ENCODE measurements around the gene MARK1. TPM values are rescaled to one million over a fixed set of nuclear protein-coding genes. Genes with fewer than 3 reads are reported as not detected.

MARK1 gene
- total and polyA plus RNA-seq, 9 donors, result 1.2 to 8.1 (median 2.8) TPM

DNA sequence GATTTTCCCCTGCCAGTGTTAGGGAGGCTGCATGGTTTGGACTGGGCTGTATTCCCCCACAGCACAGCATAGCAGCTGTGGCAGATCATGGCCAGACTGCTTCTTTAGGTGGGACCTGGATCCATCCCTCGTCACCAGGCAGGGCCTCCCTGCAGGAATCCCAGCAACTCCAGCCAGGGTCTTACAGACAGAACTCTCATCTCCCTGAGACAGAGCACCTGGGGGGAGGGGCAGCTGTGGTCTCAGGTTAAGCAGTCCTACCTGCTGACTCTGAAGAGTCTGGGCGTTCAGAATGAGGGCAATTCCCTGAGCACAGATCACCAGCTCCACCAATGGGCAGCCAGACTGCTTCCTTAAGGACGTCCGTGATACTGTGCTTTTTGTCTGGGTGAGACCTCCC lies 114.3 kb downstream of the MARK1 start:
- Histone ChIP-seq H3K4me1 (ENCODE audit: insufficient read depth) (no peaks in the 10 kb centered on the region), H3K27me3 (no peaks in the 10 kb centered on the region), H3K4me3 (no peak overlapping the region), H3K36me3 (no peaks in the 10 kb centered on the region), H3K9me3 (no peaks in the 10 kb centered on the region), H3K27ac (no peak overlapping the region)
- TF ChIP-seq EP300 (IDR thresholded peaks at IDR 0.05) (no peak), POLR2A (IDR thresholded peaks at IDR 0.05) (no peak)
- TF ChIP-seq, protein P1, sequence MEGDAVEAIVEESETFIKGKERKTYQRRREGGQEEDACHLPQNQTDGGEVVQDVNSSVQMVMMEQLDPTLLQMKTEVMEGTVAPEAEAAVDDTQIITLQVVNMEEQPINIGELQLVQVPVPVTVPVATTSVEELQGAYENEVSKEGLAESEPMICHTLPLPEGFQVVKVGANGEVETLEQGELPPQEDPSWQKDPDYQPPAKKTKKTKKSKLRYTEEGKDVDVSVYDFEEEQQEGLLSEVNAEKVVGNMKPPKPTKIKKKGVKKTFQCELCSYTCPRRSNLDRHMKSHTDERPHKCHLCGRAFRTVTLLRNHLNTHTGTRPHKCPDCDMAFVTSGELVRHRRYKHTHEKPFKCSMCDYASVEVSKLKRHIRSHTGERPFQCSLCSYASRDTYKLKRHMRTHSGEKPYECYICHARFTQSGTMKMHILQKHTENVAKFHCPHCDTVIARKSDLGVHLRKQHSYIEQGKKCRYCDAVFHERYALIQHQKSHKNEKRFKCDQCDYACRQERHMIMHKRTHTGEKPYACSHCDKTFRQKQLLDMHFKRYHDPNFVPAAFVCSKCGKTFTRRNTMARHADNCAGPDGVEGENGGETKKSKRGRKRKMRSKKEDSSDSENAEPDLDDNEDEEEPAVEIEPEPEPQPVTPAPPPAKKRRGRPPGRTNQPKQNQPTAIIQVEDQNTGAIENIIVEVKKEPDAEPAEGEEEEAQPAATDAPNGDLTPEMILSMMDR (IDR thresholded peaks at IDR 0.05), result no peak
- no peak for DNase-seq
- WGBS, 3 donors, result 86 to 90% (median 88%) methylated on average over 4 of the region's 4 CpGs
- intact Hi-C loops (cut with DNase I), result no loop called here

GRCh38 chr1:220652995-220653394 lies 125.1 kb downstream of the MARK1 start:
- Histone ChIP-seq H3K4me1 (ENCODE audit: insufficient read depth) (no peaks in the 10 kb centered on the region), H3K4me3 (no peak overlapping the region), H3K27me3 (no peaks in the 10 kb centered on the region), H3K36me3 (no peaks in the 10 kb centered on the region), H3K9me3 (no peaks in the 10 kb centered on the region), H3K27ac (no peak overlapping the region)
- no peak for DNase-seq
- WGBS, 3 donors, result 91 to 94% (median 93%) methylated on average over 13 of the region's 13 CpGs
- intact Hi-C loops (cut with DNase I), result no loop called here
- TF ChIP-seq POLR2A (IDR thresholded peaks at IDR 0.05), result no peak
- no peak for TF ChIP-seq EP300 (IDR thresholded peaks at IDR 0.05)
- TF ChIP-seq, protein P1 (IDR thresholded peaks at IDR 0.05), result no peak

DNA sequence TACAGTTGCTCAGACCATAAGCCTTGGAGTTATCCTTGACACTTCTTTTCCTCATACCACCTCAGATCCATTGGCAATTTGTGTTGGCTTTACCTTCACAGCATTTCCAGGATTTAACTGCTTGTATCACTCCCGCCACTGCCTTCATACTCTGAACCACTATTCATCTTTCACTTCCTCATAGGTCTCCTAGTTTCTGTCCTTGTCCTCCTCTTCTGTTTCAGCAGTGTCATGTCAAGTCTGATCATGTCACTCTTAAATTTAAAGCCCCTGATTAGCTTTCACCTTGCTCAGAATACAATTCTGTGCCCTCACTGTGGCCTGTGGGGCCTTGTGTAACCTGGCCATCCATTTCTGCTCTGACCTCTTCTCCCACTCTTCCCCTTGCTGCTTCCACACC lies 127.6 kb downstream of the MARK1 start:
- no peaks in the 10 kb centered on the region for H3K36me3 ChIP-seq
- 88 to 100% (median 91%) methylated on average over 1 of the region's 1 CpG for WGBS, 3 donors
- H3K4me3 ChIP-seq, result no peak overlapping the region
- DNase-seq, result no peak
- H3K27me3 ChIP-seq, result no peaks in the 10 kb centered on the region
- no peaks in the 10 kb centered on the region for H3K9me3 ChIP-seq
- TF ChIP-seq EP300 (IDR thresholded peaks at IDR 0.05), result no peak
- no peak for TF ChIP-seq POLR2A (IDR thresholded peaks at IDR 0.05)
- TF ChIP-seq, protein P1 (IDR thresholded peaks at IDR 0.05), result no peak
- H3K4me1 ChIP-seq (ENCODE audit: insufficient read depth), result no peaks in the 10 kb centered on the region
- H3K27ac ChIP-seq, result no peak overlapping the region
- intact Hi-C loops (cut with DNase I), result no loop called here

- Histone ChIP-seq H3K4me1 (ENCODE audit: insufficient read depth) (no peaks in the 10 kb centered on the region), H3K36me3 (no peaks in the 10 kb centered on the region), H3K27me3 (no peaks in the 10 kb centered on the region), H3K4me3 (no peak overlapping the region), H3K27ac (no peak overlapping the region), H3K9me3 (no peaks in the 10 kb centered on the region)
- no peak for DNase-seq
- intact Hi-C loops (cut with DNase I), result no loop called here
- TF ChIP-seq POLR2A (IDR thresholded peaks at IDR 0.05) (no peak), EP300 (IDR thresholded peaks at IDR 0.05) (no peak)
- TF ChIP-seq, protein P1 (IDR thresholded peaks at IDR 0.05), result no peak
Observed at GRCh38 chr1:220655961-220656740, 128.2 kb downstream of the MARK1 start.

Measured in ovary (tissue), 9 donors.